Effector CD8-positive, alpha-beta T cell (primary cell): ENCODE measurements around the gene IGFL1.
"Not testable (repeated sequence)": the region's sequence is repeated elsewhere in the genome, so short reads cannot be mapped to it uniquely, and the experiment has no call there.

Experiments used
- DNase-seq: peaks from one replicate; lab custom pipeline; 2025; lab: John Stamatoyannopoulos, UW

IGFL1 gene

DNA sequence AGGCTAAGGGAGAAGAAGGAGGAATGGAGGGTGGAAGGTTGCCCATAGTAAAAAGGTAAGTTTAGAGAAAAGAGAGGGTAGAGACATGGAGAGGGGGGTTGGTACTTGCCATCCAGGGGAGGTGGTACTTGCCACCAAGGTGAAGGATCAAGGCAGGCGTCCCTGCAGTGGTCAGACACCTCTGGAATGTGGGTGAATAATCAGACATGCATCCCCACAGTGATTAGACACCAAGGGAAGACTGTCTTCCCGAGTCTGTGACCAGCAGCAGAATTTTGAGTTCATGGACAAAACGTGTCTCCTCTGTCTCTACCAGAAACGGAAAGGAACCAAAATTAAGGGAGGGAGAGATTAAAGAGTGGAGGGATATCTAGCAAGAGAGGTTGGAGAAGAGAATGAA is 27.1 kb upstream of the IGFL1 start:
- DNase-seq: no peak

GRCh38 chr19:46202872-46203860 is 26.4 kb upstream of the IGFL1 start:
- DNase-seq: no peak

GRCh38 chr19:46204008-46204407 is 25.5 kb upstream of the IGFL1 start:
- DNase-seq: no peak

DNA sequence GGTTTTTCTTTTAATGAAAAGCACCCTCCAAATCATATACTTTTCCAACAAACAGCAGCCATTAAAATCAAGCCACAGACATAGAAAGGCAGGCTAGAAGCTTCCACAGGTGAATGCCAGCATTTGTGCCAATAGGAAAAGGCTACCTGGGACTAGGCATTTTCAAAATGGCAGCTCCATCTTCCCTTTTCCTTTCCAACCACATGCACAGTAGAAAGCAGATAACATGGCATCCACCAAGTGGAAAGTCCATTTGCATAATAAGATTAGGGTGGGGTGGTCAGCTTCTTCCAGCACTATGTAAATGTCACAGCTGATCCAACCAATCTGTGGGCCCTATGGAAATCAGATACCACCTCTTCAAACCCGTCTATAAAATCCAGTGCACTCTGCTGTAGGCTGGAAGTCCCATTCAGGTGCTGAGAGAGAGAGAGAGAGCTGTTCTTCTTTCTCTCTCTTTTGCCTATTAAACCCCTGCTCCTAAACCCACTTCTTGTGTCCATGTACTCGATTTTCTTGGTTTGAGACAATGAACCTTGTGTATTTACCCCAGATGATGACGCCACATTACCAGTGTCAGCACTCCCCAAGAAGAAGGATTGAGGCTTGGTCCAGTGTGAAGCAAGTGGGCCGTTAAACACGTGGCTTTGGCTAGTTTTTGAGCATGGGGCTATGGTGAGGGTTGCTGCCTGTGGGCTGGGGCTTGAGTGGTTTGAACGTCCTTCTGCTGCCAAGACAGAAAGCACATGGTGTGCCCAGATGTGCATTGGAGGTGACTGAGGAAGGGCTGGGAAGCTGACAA is 24.2 kb upstream of the IGFL1 start:
- DNase-seq: no peak

DNA sequence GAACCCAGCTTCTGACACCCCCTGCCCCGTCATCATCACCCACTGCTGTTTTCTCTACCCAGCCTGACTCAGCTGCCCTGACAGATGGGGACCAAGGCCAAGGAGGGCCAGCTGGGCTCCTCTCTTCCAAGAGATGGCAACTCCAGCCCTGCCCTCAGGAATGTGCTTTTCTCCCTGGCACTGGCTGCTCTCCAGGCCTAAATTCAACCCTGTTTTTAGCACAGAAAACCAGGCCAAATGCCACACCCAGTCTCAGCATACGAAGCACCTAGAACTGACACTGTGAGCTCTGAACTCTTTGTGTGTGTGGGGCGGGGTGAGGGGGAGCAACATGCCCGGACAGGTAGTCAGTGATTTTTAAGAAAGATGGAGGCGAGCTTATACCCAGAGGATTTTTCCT is 23.4 kb upstream of the IGFL1 start:
- no peak for DNase-seq

DNA sequence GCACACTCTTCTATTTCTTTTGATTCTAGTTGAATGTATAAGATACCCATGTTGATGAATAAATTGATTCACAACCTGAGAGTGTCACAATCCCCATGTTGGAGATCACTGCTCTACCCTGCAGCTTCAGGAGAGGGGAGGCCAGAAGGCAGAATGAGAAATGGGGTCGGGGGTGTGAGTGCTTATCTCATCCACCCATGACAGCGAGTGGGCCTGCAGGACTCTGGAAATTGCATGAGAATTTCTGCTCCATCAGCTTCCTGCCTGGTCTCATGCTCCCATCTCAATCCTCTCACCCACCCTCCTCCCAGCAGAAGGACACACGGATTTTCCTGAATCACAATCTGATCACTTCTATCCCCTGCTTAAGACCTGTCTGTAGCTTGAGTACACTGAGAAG is 22.9 kb upstream of the IGFL1 start:
- no peak for DNase-seq

- DNase-seq: not testable (repeated sequence)
Measured at GRCh38 chr19:46207858-46208257, 21.7 kb upstream of the IGFL1 start.

GRCh38 chr19:46209051-46209450 is 20.5 kb upstream of the IGFL1 start:
- no peak for DNase-seq

GRCh38 chr19:46209472-46209871 is 20.1 kb upstream of the IGFL1 start:
- DNase-seq: no peak

DNA sequence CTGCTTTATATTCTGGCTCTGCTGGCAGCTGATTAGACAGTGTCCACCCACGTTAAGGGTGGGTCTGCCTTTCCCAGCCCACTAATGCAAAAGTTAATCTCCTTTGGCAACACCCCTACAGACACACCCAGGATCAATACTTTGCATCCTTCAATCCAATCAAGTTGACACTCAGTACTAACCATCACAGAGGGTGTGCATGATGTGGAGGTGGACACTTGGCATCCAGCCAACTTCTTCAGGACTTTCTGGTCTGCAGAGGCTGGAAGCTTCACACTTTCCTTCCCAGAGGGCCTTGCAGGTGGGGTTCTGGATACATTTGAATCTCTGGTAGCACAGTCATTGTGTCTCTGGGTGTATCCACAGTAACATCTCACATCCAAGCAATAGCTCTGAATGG is 18.9 kb upstream of the IGFL1 start:
- DNase-seq: no peak

DNA sequence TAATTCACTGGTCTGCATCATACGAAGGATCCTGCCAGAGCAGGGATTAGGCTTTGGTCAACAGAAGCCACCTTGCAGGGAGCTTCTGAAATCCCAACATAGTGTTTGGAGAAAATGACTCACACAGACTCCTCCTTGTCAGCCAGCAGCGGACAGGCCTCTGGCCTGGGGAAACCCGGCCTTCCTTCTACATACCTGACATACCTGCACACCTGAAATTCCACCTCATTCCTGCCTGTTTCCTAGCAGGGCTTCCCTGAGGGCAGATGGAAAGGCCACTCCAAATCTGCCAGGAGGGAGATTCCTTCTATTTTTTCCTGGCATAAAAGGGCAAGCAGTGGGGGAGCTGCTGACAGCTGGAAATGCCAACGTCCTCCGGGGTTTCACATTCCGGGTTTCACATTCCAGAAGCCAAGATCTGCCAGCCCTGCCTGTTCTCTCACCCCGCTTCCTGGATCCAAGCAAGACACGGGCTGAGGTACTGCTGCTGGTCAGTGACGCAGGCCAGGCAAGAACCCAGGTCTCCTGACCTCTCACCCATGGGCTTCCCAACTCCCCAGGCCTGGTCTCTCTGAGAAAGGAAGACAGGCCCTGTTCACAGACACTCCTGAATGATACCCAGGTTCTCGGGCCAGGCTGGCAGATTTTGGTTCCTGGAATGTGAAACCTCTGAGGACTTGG is 18.2 kb upstream of the IGFL1 start:
- DNase-seq: no peak

GRCh38 chr19:46212592-46212991 is 16.9 kb upstream of the IGFL1 start:
- not testable (repeated sequence) for DNase-seq

DNA sequence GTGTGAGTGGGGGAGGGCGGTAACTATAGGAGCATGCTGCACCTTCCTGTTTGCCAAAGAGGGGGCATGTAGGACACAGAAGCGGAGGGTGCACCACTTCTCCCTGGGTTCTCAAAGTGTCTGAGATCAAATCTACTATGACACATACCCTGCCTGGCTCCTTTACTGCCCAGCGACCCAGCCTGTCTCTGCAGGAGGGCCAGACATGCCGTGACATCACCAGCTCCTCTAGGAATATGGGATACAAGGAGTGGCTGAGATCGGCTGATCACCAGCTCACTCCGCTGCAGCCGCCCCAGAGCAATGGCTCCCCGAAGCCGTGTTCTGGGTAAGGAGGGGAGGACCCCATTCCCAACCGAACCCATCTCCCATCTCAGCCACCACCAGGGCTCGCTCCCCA is 16.4 kb upstream of the IGFL1 start:
- DNase-seq: no peak

- DNase-seq: no peak
Measured at GRCh38 chr19:46213806-46214205, 15.7 kb upstream of the IGFL1 start.

DNA sequence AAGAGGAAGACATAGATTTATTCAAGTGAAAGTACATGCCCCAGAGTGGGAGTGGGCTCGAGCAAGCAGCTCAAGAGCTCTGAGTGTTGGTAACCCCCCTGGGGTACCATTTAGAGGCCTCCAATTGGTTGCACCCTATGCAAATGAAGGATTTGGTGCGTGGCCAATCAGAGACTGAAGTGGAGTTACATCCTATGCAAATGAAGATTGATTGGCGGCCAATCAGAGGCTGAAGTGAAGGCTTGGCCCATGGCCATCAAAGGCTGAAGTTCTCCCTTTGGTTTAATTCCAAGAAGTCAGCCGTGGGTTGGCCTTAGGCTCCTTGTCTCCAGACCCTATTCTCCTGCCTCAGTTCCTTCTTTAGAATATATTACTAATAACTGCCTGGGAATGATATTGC is 12.9 kb upstream of the IGFL1 start:
- DNase-seq: no peak

GRCh38 chr19:46217476-46217875 is 12.1 kb upstream of the IGFL1 start:
- DNase-seq: no peak

GRCh38 chr19:46218160-46218559 is 11.4 kb upstream of the IGFL1 start:
- DNase-seq: no peak

- no peak for DNase-seq
Measured at GRCh38 chr19:46220038-46220615, 9.4 kb upstream of the IGFL1 start.

DNA sequence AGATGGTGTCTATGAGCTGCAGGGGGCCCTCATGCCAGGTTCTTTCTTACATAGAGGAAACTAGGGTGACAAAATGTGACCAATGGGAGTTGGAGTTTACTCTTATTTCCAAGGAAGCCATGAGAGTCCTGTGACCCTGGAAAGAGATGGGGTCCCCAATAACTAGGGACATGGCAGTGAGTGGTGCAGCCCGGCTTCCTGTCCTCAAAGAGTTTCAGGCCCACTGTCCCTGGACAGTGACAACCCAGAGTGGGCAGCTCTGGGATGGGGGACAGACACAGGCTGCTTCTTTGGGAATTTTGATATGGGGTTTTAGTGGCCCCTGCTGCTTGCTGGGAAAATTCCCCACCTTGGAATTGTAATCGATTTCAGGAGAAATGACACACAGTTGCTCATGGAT is 8.4 kb upstream of the IGFL1 start:
- DNase-seq: no peak

DNA sequence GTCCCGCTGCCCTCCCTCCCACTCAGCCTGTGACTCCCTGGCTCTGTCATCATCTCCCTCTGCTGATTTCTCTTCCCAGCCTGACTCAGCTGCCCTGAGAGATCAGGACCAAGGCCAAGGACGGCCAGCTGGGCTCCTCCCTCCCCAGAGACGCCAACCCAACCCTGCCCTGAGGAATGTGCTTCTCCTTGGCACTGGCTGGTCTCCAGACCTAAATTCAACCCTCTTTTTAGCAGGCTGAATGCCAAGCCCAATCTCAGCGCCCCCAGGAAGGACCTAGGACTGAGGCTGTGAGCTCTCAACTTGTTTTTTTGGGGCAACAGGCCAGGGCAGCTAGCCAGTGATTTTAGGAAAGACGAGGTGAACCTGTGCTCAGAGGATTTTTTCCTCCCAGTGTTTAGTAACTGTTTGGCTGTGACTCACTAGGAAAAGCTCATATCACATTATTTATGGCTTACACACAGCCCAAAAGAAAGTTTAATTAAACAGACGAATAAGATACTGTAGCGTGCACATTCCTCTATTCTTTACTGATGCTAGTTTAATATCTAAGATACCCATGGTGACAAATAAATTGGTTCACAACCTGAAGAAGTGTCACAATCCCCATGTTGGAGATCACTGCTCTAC is 7.4 kb upstream of the IGFL1 start:
- DNase-seq: no peak

GRCh38 chr19:46223787-46224186 is 5.8 kb upstream of the IGFL1 start:
- DNase-seq: not testable (repeated sequence)

DNA sequence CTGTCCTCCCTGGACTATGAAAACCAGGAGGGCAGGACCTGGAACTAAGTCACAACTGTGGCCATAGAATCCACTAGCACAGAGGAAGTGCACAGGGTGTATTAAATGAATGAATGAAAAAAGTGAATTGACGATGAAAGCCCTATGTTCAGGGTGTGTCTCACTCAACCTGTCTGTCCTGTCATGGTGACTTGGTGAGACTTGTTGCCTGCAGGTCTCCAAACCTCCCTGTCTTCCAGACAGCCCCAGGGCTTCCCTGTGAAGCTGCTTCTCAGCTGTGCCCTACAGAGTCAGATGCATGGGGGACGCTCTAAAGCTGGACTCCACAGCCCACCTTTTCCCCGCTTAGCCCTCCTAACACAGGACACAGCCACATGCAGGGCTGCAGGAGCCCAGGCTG is 4.8 kb upstream of the IGFL1 start:
- no peak for DNase-seq
